ENCODE measurements around the gene SYNGR4. TPM values are rescaled to one million over a fixed set of nuclear protein-coding genes. Genes with fewer than 3 reads are reported as not detected.
"Not testable (repeated sequence)": the region's sequence is repeated elsewhere in the genome, so short reads cannot be mapped to it uniquely, and the experiment has no call there.

The SYNGR4 gene
- polyA plus RNA-seq (2014; cell fraction: cytosol; rRNA removed): not detected in 2 replicates
- polyA plus RNA-seq (2014; cell fraction: nucleus; rRNA removed): not detected in 2 replicates

GRCh38 chr19:48363810-48364597, at the start of gene SYNGR4, which contains the start of gene TMEM143:
TSS of gene SYNGR4 (plus strand) at chr19:48364367. CDS start at chr19:48365843, 1,476 bp downstream.
TSS of gene TMEM143 (minus strand) at chr19:48363940. CDS start at chr19:48363920, 20 bp downstream.
- DNase-seq (ENCODE audit: low spot score): peak; percentile 97

- DNase-seq (ENCODE audit: low spot score): no peak
Measured at GRCh38 chr19:48315712-48316111, 48.5 kb upstream of the SYNGR4 start.

GRCh38 chr19:48317708-48317960, 46.5 kb upstream of the SYNGR4 start:
- not testable (repeated sequence) for DNase-seq (ENCODE audit: low spot score)

GRCh38 chr19:48318286-48318987, 45.7 kb upstream of the SYNGR4 start:
- no peak for DNase-seq (ENCODE audit: low spot score)

- DNase-seq (ENCODE audit: low spot score): peak; percentile 58
Measured at GRCh38 chr19:48319647-48320541, 44.3 kb upstream of the SYNGR4 start.

GRCh38 chr19:48321372-48321621, 42.9 kb upstream of the SYNGR4 start:
- peak; percentile 88 for DNase-seq (ENCODE audit: low spot score)

GRCh38 chr19:48321622-48322591, 42.3 kb upstream of the SYNGR4 start:
- DNase-seq (ENCODE audit: low spot score): peak; percentile 86

- DNase-seq (ENCODE audit: low spot score): peak; percentile 57
Measured at GRCh38 chr19:48325265-48325910, 38.8 kb upstream of the SYNGR4 start, which contains the start of gene EMP3. TSS of gene EMP3 (plus strand) at chr19:48325552. CDS start at chr19:48326845, 1,293 bp downstream.

- no peak for DNase-seq (ENCODE audit: low spot score)
Measured at GRCh38 chr19:48329167-48329891, 34.8 kb upstream of the SYNGR4 start.

GRCh38 chr19:48330012-48330681, 34.0 kb upstream of the SYNGR4 start:
- DNase-seq (ENCODE audit: low spot score): peak; percentile 88

- no peak for DNase-seq (ENCODE audit: low spot score)
Measured at GRCh38 chr19:48332351-48332661, 31.9 kb upstream of the SYNGR4 start.

- DNase-seq (ENCODE audit: low spot score): peak; percentile 96
Measured at GRCh38 chr19:48332662-48333466, 31.3 kb upstream of the SYNGR4 start.

GRCh38 chr19:48333467-48334384, 30.4 kb upstream of the SYNGR4 start:
- peak; percentile 79 for DNase-seq (ENCODE audit: low spot score)

- DNase-seq (ENCODE audit: low spot score): no peak
Measured at GRCh38 chr19:48338253-48338755, 25.9 kb upstream of the SYNGR4 start.

GRCh38 chr19:48338802-48339503, 25.2 kb upstream of the SYNGR4 start:
- DNase-seq (ENCODE audit: low spot score): no peak

- no peak for DNase-seq (ENCODE audit: low spot score)
Measured at GRCh38 chr19:48340995-48341394, 23.2 kb upstream of the SYNGR4 start.
